OCI-LY3 (cell line): ENCODE measurements around the gene CCDC85A.

Source experiments
- CTCF ChIP-seq: fragments of 200-600, 300-600 bp; sonication (generic); IDR thresholded peaks from 2 replicates; pipeline ENCODE4 v1.5.1; 2014; ENCODE audit warnings: antibody characterized with exemption, low read length, low read depth
- EZH2phosphoT487 ChIP-seq: fragments of 200-600 bp; shearing (Covaris generic); IDR thresholded peaks from 2 replicates; pipeline ENCODE4 v1.6.1; 2018; ENCODE audit warnings: antibody characterized with exemption, mixed run types, low read depth

GRCh38 chr2:56177420-56178220, 6.2 kb upstream of the CCDC85A start:
- TF ChIP-seq CTCF (no peak), EZH2phosphoT487 (no peak)
